Osteoblast (primary cell): ENCODE measurements around the gene ARPC2. TPM values are rescaled to one million over a fixed set of nuclear protein-coding genes. Genes with fewer than 3 reads are reported as not detected.

Experiments used
- DNase-seq: peaks from one replicate; pipeline ENCODE4 v3.0.0; 2011; ENCODE audit warnings: low spot score, mixed read lengths; ENCODE audit not compliant: insufficient read length; ENCODE audit errors: missing footprints
- H2AFZ ChIP-seq: 2 replicates; pipeline ENCODE4 v1.6.0; 2011; ENCODE audit warnings: mild to moderate bottlenecking, low read length
- H3K27ac ChIP-seq: 2 replicates; pipeline ENCODE4 v1.5.1; 2011; ENCODE audit warnings: mild to moderate bottlenecking, low read depth, low read length, moderate library complexity
- H3K27me3 ChIP-seq: 2 replicates; pipeline ENCODE4 v1.6.0; 2012; ENCODE audit warnings: mild to moderate bottlenecking, control low read depth, inconsistent platforms, low read length, moderate library complexity; ENCODE audit not compliant: insufficient read depth
- H3K36me3 ChIP-seq: 2 replicates; pipeline ENCODE4 v1.5.1; 2011; ENCODE audit warnings: mild to moderate bottlenecking, low read length, control low read depth, moderate library complexity; ENCODE audit not compliant: insufficient read depth
- H3K4me1 ChIP-seq: 2 replicates; pipeline ENCODE4 v1.5.1; 2011; ENCODE audit warnings: mild to moderate bottlenecking, low read length, control low read depth, moderate library complexity; ENCODE audit not compliant: insufficient read depth
- H3K4me2 ChIP-seq: 2 replicates; pipeline ENCODE4 v1.6.0; 2011; ENCODE audit warnings: mild to moderate bottlenecking, low read length; ENCODE audit not compliant: insufficient read depth
- H3K4me3 ChIP-seq: fragments of 200-600 bp; sonication (generic); 3 replicates; pipeline ENCODE4 v1.5.1; 2012; ENCODE audit warnings: mild to moderate bottlenecking, low read length, inconsistent platforms; ENCODE audit not compliant: insufficient read depth
- H3K79me2 ChIP-seq: 2 replicates; pipeline ENCODE4 v1.6.0; 2012; ENCODE audit warnings: mild to moderate bottlenecking, low read length, control low read depth, inconsistent platforms; ENCODE audit not compliant: insufficient read depth
- H3K9me3 ChIP-seq: 2 replicates; pipeline ENCODE4 v1.5.1; 2011; ENCODE audit warnings: low read depth, low read length, control low read depth
- H4K20me1 ChIP-seq: 2 replicates; pipeline ENCODE4 v1.6.0; 2012; ENCODE audit warnings: mild to moderate bottlenecking, low read length, control low read depth; ENCODE audit not compliant: insufficient read depth
- CTCF ChIP-seq: IDR thresholded peaks from 2 replicates; pipeline ENCODE4 v1.5.1; 2011; ENCODE audit warnings: mild to moderate bottlenecking, low read depth, low read length, moderate library complexity; ENCODE audit errors: extremely low read depth
- total RNA-seq: library from RNA; depleted of rRNA; stranded (reverse); fragments of >200 nt; gene quantifications from 2 replicates; pipeline ENCODE4 v1.2.3, GENCODE V29; 2012

Gene ARPC2
- total RNA-seq, 1 donor, result 301 TPM

DNA sequence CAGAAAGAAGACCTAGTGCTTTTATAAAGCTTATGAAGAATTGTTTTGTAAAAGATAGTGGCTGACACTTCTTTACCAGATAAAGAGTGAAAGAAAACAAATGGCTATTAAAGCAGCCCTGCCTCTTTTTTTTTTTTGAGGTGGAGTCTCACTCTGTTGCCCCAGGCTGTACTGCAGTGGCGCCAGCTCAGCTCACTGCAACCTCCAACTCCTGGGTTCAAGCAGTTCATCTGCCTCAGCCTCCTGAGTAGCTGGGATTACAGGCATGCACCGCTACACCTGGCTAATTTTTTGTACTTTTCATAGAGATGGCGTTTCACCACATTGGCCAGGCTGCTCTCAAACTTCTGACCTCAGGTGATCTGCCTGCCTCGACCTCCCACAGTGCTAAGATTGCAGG, 12.9 kb downstream of the ARPC2 start:
- DNase-seq, result no peak
- Histone ChIP-seq H3K27ac (peak overlapping the region; percentile 73), H3K36me3 (peaks cover 86% of the 10 kb centered on the region), H3K4me1 (peaks cover 36% of the 10 kb centered on the region), H4K20me1 (peaks cover 17% of the 10 kb centered on the region), H3K9me3 (no peaks in the 10 kb centered on the region), H3K4me3 (no peak overlapping the region), H3K27me3 (no peaks in the 10 kb centered on the region), H2AFZ (no peak overlapping the region), H3K4me2 (peak overlapping the region; percentile 61), H3K79me2 (peaks cover 70% of the 10 kb centered on the region)
- TF ChIP-seq CTCF, result no peak

DNA sequence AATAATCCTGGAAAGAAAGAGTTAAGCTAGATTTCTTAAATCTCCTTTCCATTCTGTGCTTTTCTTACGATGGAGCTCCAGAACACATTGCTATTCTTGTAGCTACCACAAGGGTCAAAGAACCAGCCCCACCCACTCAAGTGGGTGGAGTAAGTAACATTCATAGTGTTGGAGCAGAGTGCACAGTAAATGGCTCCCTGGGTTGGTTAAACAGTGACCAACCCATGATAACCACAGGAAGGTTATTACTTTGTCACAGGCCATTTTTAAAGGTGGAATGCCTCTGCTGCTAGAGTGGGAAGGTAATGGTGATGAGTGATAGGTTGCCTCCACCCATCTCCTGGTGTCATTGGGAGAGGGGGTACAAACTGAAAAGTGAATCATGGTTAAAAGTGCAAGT, 13.9 kb downstream of the ARPC2 start:
- peak; percentile 27 for TF ChIP-seq CTCF
- H3K27me3 ChIP-seq, result no peaks in the 10 kb centered on the region
- H2AFZ ChIP-seq, result no peak overlapping the region
- H3K9me3 ChIP-seq, result no peaks in the 10 kb centered on the region
- H3K79me2 ChIP-seq, result peaks cover 68% of the 10 kb centered on the region
- peak overlapping the region; percentile 58 for H3K27ac ChIP-seq
- peaks cover 36% of the 10 kb centered on the region for H3K4me1 ChIP-seq
- no peak overlapping the region for H3K4me2 ChIP-seq
- no peak overlapping the region for H3K4me3 ChIP-seq
- H4K20me1 ChIP-seq, result peaks cover 8% of the 10 kb centered on the region
- DNase-seq, result peak; percentile 55
- peaks cover 86% of the 10 kb centered on the region for H3K36me3 ChIP-seq

DNA sequence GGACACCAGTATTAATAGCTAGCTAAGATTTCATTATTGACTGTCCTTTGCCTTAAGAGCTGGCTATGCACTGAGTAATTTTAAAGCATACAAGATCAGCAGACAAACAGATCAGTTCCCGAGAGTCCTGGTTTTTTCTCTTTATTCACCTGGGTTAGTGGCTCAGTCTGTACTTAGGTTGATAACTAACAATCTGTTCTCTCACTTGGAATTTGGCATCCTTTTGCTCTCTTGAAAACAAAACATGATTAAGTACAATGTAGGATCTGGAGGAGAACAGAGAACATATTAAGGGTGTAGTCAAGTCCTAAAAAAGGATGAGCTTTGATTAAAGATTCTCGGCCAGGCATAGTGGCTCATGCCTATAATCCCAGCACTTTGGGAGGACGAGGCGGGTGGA, 16.6 kb downstream of the ARPC2 start:
- no peak overlapping the region for H3K4me3 ChIP-seq
- H3K79me2 ChIP-seq, result peaks cover 56% of the 10 kb centered on the region
- peaks cover 29% of the 10 kb centered on the region for H3K4me1 ChIP-seq
- H3K27ac ChIP-seq, result no peak overlapping the region
- no peaks in the 10 kb centered on the region for H3K27me3 ChIP-seq
- H3K9me3 ChIP-seq, result no peaks in the 10 kb centered on the region
- H2AFZ ChIP-seq, result no peak overlapping the region
- peaks cover 85% of the 10 kb centered on the region for H3K36me3 ChIP-seq
- no peak for TF ChIP-seq CTCF
- no peak for DNase-seq
- no peak overlapping the region for H3K4me2 ChIP-seq
- H4K20me1 ChIP-seq, result peaks cover 8% of the 10 kb centered on the region

DNA sequence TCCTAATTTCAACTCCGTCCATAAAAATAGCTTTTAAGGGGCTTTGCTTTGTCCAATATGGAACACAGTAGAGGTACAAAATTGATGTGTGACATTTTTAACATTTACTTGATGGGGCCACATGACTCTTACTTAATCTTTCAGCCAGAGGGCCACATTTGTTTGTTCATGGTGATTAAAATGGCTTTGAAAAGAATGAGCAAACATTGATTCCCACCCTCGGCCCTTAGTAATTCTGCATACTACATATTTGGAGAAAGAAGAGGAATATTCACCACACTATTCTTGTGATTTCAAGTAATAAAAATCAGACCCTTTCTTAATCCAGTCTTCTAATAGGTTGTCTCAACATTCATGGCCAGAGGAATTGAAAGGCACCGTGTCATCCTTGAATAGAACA, 17.5 kb downstream of the ARPC2 start:
- H4K20me1 ChIP-seq, result peaks cover 8% of the 10 kb centered on the region
- peaks cover 62% of the 10 kb centered on the region for H3K79me2 ChIP-seq
- H3K9me3 ChIP-seq, result no peaks in the 10 kb centered on the region
- no peak overlapping the region for H3K4me3 ChIP-seq
- no peak for TF ChIP-seq CTCF
- H3K27ac ChIP-seq, result no peak overlapping the region
- no peak overlapping the region for H2AFZ ChIP-seq
- peaks cover 19% of the 10 kb centered on the region for H3K4me1 ChIP-seq
- DNase-seq, result no peak
- no peak overlapping the region for H3K4me2 ChIP-seq
- H3K36me3 ChIP-seq, result peaks cover 91% of the 10 kb centered on the region
- H3K27me3 ChIP-seq, result no peaks in the 10 kb centered on the region
